Measurements from ENCODE around the gene OR10H1.

GRCh38 chr19:15775249-15775648, 40.2 kb downstream of the OR10H1 start:
- TF ChIP-seq PATZ1 (CRISPR knock-in tag; IDR thresholded peaks at IDR 0.05; ENCODE audit: borderline replicate concordance) (no peak), RARB (CRISPR knock-in tag; IDR thresholded peaks at IDR 0.05) (no peak), BACH2 (CRISPR knock-in tag; IDR thresholded peaks at IDR 0.05; ENCODE audit: borderline replicate concordance) (no peak), OSR1 (CRISPR knock-in tag; IDR thresholded peaks at IDR 0.05) (no peak), SNAI2 (CRISPR knock-in tag; IDR thresholded peaks at IDR 0.05) (no peak)
